ENCODE measurements around the gene GIT2. TPM values are rescaled to one million over a fixed set of nuclear protein-coding genes. Genes with fewer than 3 reads are reported as not detected.
A peak's percentile ranks its signal among the peaks of the same experiment; 100 is the strongest.

Gene GIT2
- total RNA-seq, 1 experiment from 2014 or later: 36.7 TPM

DNA sequence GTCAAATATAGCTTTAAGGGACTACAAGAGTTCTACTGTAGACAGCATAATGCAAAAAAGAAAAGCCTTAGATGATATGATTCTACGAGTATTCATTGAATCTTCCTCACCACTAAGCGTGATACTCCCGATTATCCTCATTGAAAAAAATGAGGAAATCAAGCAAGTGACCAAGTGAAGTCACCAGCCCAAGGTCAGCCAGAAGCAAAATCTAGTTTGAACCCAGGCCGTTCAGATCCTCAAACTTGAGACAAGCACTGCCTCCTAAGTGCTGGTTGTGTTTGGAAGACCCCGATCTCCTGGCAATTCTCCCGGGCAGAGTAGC lies 845 bp downstream of the GIT2 start:
- Histone ChIP-seq H3K4me2 (peak overlapping the region; percentile 98), H3K79me2 (ENCODE audit: low read depth) (peaks cover 41% of the 10 kb centered on the region), H3K9me3 (ENCODE audit: insufficient read depth, low read depth) (no peaks in the 10 kb centered on the region), H3K36me3 (ENCODE audit: low read depth) (no peaks in the 10 kb centered on the region), H3K27me3 (ENCODE audit: insufficient read depth, low read depth) (no peaks in the 10 kb centered on the region), H3K9me2 (ENCODE audit: insufficient read depth) (no peaks in the 10 kb centered on the region), H3K27ac (no peak overlapping the region), H4K20me1 (ENCODE audit: insufficient read depth) (no peaks in the 10 kb centered on the region), H3F3A (ENCODE audit: insufficient read depth, low read depth) (0 out of 2 replicates have a peak, but pooled peaks cover 3% of the 10 kb centered on the region), H2AFZ (peak overlapping the region; percentile 97), H3K4me3 (peak overlapping the region; percentile 98), H3K4me1 (replicated peaks; ENCODE audit: insufficient read depth) (peaks cover 25% of the 10 kb centered on the region)
- POLR2A ChIA-PET (ENCODE audit: unreplicated experiment): no interaction called here
- TSS peak; percentile 36 for BruUV-seq (replicated peaks)
- no peak for DNase-seq
- TF ChIP-seq, protein P1, sequence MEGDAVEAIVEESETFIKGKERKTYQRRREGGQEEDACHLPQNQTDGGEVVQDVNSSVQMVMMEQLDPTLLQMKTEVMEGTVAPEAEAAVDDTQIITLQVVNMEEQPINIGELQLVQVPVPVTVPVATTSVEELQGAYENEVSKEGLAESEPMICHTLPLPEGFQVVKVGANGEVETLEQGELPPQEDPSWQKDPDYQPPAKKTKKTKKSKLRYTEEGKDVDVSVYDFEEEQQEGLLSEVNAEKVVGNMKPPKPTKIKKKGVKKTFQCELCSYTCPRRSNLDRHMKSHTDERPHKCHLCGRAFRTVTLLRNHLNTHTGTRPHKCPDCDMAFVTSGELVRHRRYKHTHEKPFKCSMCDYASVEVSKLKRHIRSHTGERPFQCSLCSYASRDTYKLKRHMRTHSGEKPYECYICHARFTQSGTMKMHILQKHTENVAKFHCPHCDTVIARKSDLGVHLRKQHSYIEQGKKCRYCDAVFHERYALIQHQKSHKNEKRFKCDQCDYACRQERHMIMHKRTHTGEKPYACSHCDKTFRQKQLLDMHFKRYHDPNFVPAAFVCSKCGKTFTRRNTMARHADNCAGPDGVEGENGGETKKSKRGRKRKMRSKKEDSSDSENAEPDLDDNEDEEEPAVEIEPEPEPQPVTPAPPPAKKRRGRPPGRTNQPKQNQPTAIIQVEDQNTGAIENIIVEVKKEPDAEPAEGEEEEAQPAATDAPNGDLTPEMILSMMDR (conservative IDR thresholded peaks at IDR 0.05): no peak
- TF ChIP-seq EZH2 (IDR thresholded peaks at IDR 0.05; ENCODE audit: low read depth): no peak
- CTCF ChIA-PET: interaction anchor here (0.6 to 2.2 kb wide), 2 partner anchors 43 to 155 kb away, joined by 3 to 5 read pairs; no protein-coding TSS in a partner anchor
- intact Hi-C loops (cut with micrococcal nuclease; ENCODE audit: unreplicated experiment): no loop called here

DNA sequence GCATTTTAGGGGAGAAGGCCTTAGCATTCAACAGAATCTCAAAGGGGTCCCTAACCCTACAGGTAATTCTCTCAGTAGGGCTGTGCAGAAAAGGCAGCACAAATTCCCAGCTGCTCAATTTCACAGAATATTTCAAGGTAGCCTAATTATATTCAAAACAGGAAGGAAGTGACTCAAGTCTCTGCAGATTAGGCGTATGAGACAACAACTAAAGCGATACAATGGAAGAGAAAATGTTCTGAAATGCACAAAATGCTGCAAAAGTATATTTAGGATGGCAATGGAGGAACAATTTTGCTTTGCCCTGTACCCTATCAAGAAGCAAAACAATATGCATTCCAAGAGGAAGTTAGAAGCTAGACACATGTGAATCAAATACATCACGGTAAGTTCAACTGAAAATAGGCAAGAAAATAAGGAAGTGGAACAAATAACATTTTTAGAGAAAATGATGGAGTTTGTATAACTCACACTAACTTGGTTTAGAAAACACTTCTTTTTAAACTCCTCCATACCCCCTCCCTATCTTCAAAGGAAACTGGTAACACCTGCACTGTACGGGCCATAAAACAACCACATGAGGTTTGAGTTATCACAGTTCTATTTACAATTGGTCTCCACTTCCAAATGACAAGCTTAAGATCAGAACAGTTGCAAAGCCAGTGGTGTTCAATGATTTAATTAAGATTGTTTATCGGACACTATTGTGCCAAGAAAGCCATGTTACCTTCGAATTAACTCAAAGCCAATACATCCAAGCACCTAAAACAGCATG lies 1.6 kb downstream of the GIT2 start:
- no TSS peak for BruUV-seq (replicated peaks)

DNA sequence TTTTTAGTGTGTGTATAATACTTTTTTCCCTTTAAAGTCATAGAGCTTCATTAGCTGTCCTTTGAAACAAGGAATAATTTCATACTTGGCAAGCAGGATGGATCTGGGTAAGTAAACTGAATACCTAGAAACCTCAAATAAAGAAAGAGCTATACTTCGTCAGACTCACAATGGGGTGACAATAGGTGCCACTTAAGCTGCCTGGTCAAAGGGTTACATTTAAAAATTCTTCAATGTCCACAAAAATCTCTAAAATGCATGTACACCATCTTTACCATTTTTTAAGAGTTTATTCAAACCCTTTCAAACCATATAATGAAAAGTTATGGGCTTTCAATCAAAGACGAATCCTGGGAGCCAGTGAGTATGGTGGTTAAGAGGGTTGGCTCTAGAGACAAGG lies 3.1 kb downstream of the GIT2 start:
- Histone ChIP-seq H3K4me3 (no peak overlapping the region), H4K20me1 (ENCODE audit: insufficient read depth) (no peaks in the 10 kb centered on the region), H3K4me2 (no peak overlapping the region), H3K79me2 (ENCODE audit: low read depth) (peaks cover 33% of the 10 kb centered on the region), H3K9me3 (ENCODE audit: insufficient read depth, low read depth) (no peaks in the 10 kb centered on the region), H3K27ac (no peak overlapping the region), H3F3A (ENCODE audit: insufficient read depth, low read depth) (no peaks in the 10 kb centered on the region), H3K9me2 (ENCODE audit: insufficient read depth) (no peaks in the 10 kb centered on the region), H2AFZ (no peak overlapping the region), H3K27me3 (ENCODE audit: insufficient read depth, low read depth) (no peaks in the 10 kb centered on the region), H3K36me3 (ENCODE audit: low read depth) (no peaks in the 10 kb centered on the region; the same call in 1 of the 2 replicates), H3K4me1 (replicated peaks; ENCODE audit: insufficient read depth) (peaks cover 14% of the 10 kb centered on the region)
- DNase-seq: no peak
- no TSS peak for BruUV-seq (replicated peaks)
- TF ChIP-seq EZH2 (IDR thresholded peaks at IDR 0.05; ENCODE audit: low read depth): no peak
- TF ChIP-seq, protein P1 (conservative IDR thresholded peaks at IDR 0.05): no peak
- POLR2A ChIA-PET (ENCODE audit: unreplicated experiment): no interaction called here
- CTCF ChIA-PET: interaction anchor here (0.5 to 0.6 kb wide), 2 partner anchors 276 to 438 kb away, joined by 4 to 14 read pairs; no protein-coding TSS in a partner anchor
- intact Hi-C loops (cut with micrococcal nuclease; ENCODE audit: unreplicated experiment): no loop called here

More for the DNA sequence above, 1.6 kb downstream of the GIT2 start:
- H3K4me2 ChIP-seq: peak overlapping the region; percentile 98
- H3F3A ChIP-seq (ENCODE audit: insufficient read depth, low read depth): no peaks in the 10 kb centered on the region
- POLR2A ChIA-PET (ENCODE audit: unreplicated experiment): interaction anchor here (0.6 kb wide), 1 partner anchor 1341 kb away, joined by 3 read pairs; no protein-coding TSS in a partner anchor
- H3K27ac ChIP-seq: no peak overlapping the region
- intact Hi-C loops (cut with micrococcal nuclease; ENCODE audit: unreplicated experiment): no loop called here
- H3K4me3 ChIP-seq: peak overlapping the region; percentile 98; the same call in 1 of the 2 replicates
- no peak for TF ChIP-seq EZH2 (IDR thresholded peaks at IDR 0.05; ENCODE audit: low read depth)
- TF ChIP-seq, protein P1 (conservative IDR thresholded peaks at IDR 0.05): no peak
- no peaks in the 10 kb centered on the region for H3K36me3 ChIP-seq (ENCODE audit: low read depth)
- H2AFZ ChIP-seq: peak overlapping the region; percentile 97; the same call in 1 of the 2 replicates
- no peak for DNase-seq
- H3K27me3 ChIP-seq (ENCODE audit: insufficient read depth, low read depth): no peaks in the 10 kb centered on the region
- no peaks in the 10 kb centered on the region for H3K9me3 ChIP-seq (ENCODE audit: insufficient read depth, low read depth)
- CTCF ChIA-PET: interaction anchor here (0.6 to 2.2 kb wide), 2 partner anchors 42 to 154 kb away, joined by 3 to 5 read pairs; no protein-coding TSS in a partner anchor
- H3K4me1 ChIP-seq (replicated peaks; ENCODE audit: insufficient read depth): peaks cover 21% of the 10 kb centered on the region
- no peaks in the 10 kb centered on the region for H4K20me1 ChIP-seq (ENCODE audit: insufficient read depth)
- no peaks in the 10 kb centered on the region for H3K9me2 ChIP-seq (ENCODE audit: insufficient read depth)
- H3K79me2 ChIP-seq (ENCODE audit: low read depth): peaks cover 34% of the 10 kb centered on the region
